Neural cell (in vitro differentiated cells): ENCODE results near the gene CHPF2. TPM values are rescaled to one million over a fixed set of nuclear protein-coding genes. Genes with fewer than 3 reads are reported as not detected.
A peak's percentile ranks its signal among the peaks of the same experiment; 100 is the strongest.

Experiments
- H2AFZ ChIP-seq: fragments of 200-600, 300-800 bp; sonication (generic), shearing (Covaris generic); 2 replicates; pipeline ENCODE4 v1.6.0; 2014; ENCODE audit warnings: low read depth, mild to moderate bottlenecking, antibody characterized with exemption, low read length, moderate library complexity
- H3F3A ChIP-seq: fragments of 200-600 bp; shearing (Covaris generic); 2 replicates; pipeline ENCODE4 v1.6.1; 2016; ENCODE audit warnings: mild to moderate bottlenecking, moderate library complexity, mixed read lengths, antibody characterized with exemption, low read length; ENCODE audit not compliant: insufficient read depth, poor library complexity, severe bottlenecking
- H3K27ac ChIP-seq: fragments of 200-600, 300-800 bp; sonication (generic), shearing (Covaris generic); 2 replicates; pipeline ENCODE4 v1.5.1; 2014; ENCODE audit warnings: mild to moderate bottlenecking, low read length, moderate library complexity
- H3K27me3 ChIP-seq: fragments of 300-800, 200-600 bp; sonication (generic), shearing (Covaris generic); 2 replicates; pipeline ENCODE4 v1.6.0; 2014; ENCODE audit warnings: mild to moderate bottlenecking, low read depth, low read length, moderate library complexity; ENCODE audit not compliant: insufficient read depth
- H3K36me3 ChIP-seq: fragments of 300-800, 200-600 bp; sonication (generic), shearing (Covaris generic); 2 replicates; pipeline ENCODE4 v1.5.1; 2014; ENCODE audit warnings: mild to moderate bottlenecking, antibody characterized with exemption, low read length, moderate library complexity; ENCODE audit not compliant: insufficient read depth
- H3K4me2 ChIP-seq: fragments of 300-800, 200-600 bp; sonication (generic), shearing (Covaris generic); 2 replicates; pipeline ENCODE4 v1.6.0; 2014; ENCODE audit warnings: mild to moderate bottlenecking, low read length
- H3K4me3 ChIP-seq: fragments of 300-800, 200-600 bp; sonication (generic), shearing (Covaris generic); 2 replicates; pipeline ENCODE4 v1.5.1; 2014; ENCODE audit warnings: mild to moderate bottlenecking, low read length, moderate library complexity
- H3K79me2 ChIP-seq: fragments of 200-600 bp; shearing (Covaris generic); replicated peaks from 2 replicates; pipeline ENCODE4 v1.6.0; 2014; ENCODE audit warnings: mild to moderate bottlenecking, low read length, moderate library complexity; ENCODE audit not compliant: insufficient read depth
- H3K9ac ChIP-seq: fragments of 300-800, 200-600 bp; sonication (generic), shearing (Covaris generic); 2 replicates; pipeline ENCODE4 v1.6.1; 2016; ENCODE audit warnings: mild to moderate bottlenecking, low read length, mixed read lengths
- H3K9me2 ChIP-seq: fragments of 200-600 bp; shearing (Covaris generic); 2 replicates; pipeline ENCODE4 v1.6.1; 2016; ENCODE audit warnings: mild to moderate bottlenecking, low read length, mixed read lengths; ENCODE audit not compliant: insufficient read depth
- H3K9me3 ChIP-seq: fragments of 200-600, 300-800 bp; sonication (generic), shearing (Covaris generic); 2 replicates; pipeline ENCODE4 v1.6.1; 2016; ENCODE audit warnings: mild to moderate bottlenecking, mixed run types, low read length, moderate library complexity, mixed read lengths
- H4K20me1 ChIP-seq: fragments of 200-600 bp; shearing (Covaris generic); 2 replicates; pipeline ENCODE4 v1.6.1; 2016; ENCODE audit warnings: mild to moderate bottlenecking, mixed run types; ENCODE audit not compliant: insufficient read depth
- EP300 ChIP-seq: fragments of 450-650 bp; conservative IDR thresholded peaks from 2 replicates; pipeline ENCODE4 v1.6.1; 2014; ENCODE audit warnings: antibody characterized with exemption, mild to moderate bottlenecking, moderate library complexity; ENCODE audit not compliant: poor library complexity, severe bottlenecking
- EZH2 ChIP-seq: fragments of 200-600, 300-800 bp; shearing (Covaris generic), sonication (generic); IDR thresholded peaks from 2 replicates; pipeline ENCODE4 v1.6.1; 2014; ENCODE audit warnings: antibody characterized with exemption, low read length, borderline replicate concordance, mild to moderate bottlenecking; ENCODE audit not compliant: insufficient read depth, poor library complexity, severe bottlenecking
- MXI1 ChIP-seq: fragments of 450-650 bp; conservative IDR thresholded peaks from 2 replicates; pipeline ENCODE4 v1.6.1; 2014; ENCODE audit warnings: antibody characterized with exemption, mild to moderate bottlenecking; ENCODE audit not compliant: poor library complexity, severe bottlenecking
- POLR2AphosphoS5 ChIP-seq: IDR thresholded peaks from 2 replicates; pipeline ENCODE4 v1.6.1; 2012
- RAD21 ChIP-seq: fragments of 450-650 bp; conservative IDR thresholded peaks from 2 replicates; pipeline ENCODE4 v1.6.1; 2014; ENCODE audit warnings: antibody characterized with exemption, mild to moderate bottlenecking, moderate library complexity
- SMC3 ChIP-seq: fragments of 450-650 bp; conservative IDR thresholded peaks from 2 replicates; pipeline ENCODE4 v1.6.1; 2014; ENCODE audit warnings: antibody characterized with exemption, mild to moderate bottlenecking, moderate library complexity; ENCODE audit not compliant: poor library complexity
- TAF1 ChIP-seq: IDR thresholded peaks from 2 replicates; pipeline ENCODE4 v1.6.1; 2012; ENCODE audit warnings: low read depth
- polyA plus RNA-seq: library from polyadenylated mRNA; depleted of rRNA; stranded (reverse); fragments of >200 nt; gene quantifications from 2 replicates; pipeline ENCODE4 v1.2.3, GENCODE V29; 2014
- TF ChIP-seq, protein P1 (sequence below): IDR thresholded peaks from 2 replicates; pipeline ENCODE4 v1.6.1; 2012; ENCODE audit warnings: borderline replicate concordance
- TF ChIP-seq, protein P2 (sequence below): fragments of 450-650 bp; IDR thresholded peaks from 2 replicates; pipeline ENCODE4 v1.5.1; 2014; ENCODE audit warnings: antibody characterized with exemption, mild to moderate bottlenecking, moderate library complexity; ENCODE audit not compliant: poor library complexity, severe bottlenecking

CHPF2 gene
- polyA plus RNA-seq, 1 donor from 2014 or later = 22.5 TPM

DNA sequence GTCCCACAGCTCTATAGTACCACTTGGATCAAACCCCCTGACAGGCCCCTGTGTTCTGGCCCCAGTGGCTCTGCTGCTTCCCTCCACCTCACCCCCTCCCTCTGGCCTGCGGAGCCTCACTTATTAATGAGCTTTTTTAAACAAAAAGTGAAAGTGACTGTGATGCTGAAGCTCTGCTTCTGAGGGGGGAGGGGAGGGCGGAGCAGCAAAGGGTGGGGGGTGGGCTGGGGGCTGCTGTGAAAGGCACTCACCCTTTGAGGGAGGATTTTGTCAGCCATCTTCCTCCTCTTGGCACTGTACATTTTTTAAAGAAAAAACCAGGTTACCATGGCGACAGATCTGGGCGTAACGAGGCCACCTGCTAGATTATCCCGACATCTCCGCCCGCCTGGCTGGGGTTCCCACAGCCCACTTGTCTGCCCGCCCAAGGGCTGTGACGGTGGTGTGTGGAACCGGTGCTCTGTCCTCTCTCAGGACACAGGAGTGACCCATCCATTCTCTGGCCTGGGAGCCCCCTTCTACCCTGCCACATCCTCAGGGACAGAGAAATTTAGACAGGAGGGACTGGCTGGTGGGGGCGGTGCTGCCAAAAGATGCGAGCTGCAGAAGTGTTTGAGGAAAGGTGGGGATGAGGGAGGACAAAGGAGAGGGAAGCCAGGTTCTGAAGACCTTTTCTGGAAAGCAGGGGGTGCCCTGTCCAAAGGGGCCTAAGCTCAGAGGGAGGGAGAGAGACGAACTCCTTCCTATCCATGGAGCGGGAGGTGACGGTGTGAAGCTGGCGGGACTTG is 11.3 kb downstream of the CHPF2 start:
- no peak overlapping the region for H3K27ac ChIP-seq
- no peak overlapping the region for H2AFZ ChIP-seq
- H3K4me2 ChIP-seq = no peak overlapping the region
- H3K9me2 ChIP-seq = no peaks in the 10 kb centered on the region
- H3F3A ChIP-seq = peaks cover 4% of the 10 kb centered on the region
- no peaks in the 10 kb centered on the region for H4K20me1 ChIP-seq
- no peaks in the 10 kb centered on the region for H3K27me3 ChIP-seq
- no peak overlapping the region for H3K4me3 ChIP-seq
- peaks cover 3% of the 10 kb centered on the region for H3K79me2 ChIP-seq
- peak overlapping the region; percentile 24 for H3K9ac ChIP-seq
- H3K36me3 ChIP-seq = no peaks in the 10 kb centered on the region
- H3K9me3 ChIP-seq = no peaks in the 10 kb centered on the region
- TF ChIP-seq EZH2 (no peak), POLR2AphosphoS5 (no peak), RAD21 (no peak), MXI1 (no peak), SMC3 (no peak), TAF1 (no peak), EP300 (no peak)
- TF ChIP-seq, protein P1, sequence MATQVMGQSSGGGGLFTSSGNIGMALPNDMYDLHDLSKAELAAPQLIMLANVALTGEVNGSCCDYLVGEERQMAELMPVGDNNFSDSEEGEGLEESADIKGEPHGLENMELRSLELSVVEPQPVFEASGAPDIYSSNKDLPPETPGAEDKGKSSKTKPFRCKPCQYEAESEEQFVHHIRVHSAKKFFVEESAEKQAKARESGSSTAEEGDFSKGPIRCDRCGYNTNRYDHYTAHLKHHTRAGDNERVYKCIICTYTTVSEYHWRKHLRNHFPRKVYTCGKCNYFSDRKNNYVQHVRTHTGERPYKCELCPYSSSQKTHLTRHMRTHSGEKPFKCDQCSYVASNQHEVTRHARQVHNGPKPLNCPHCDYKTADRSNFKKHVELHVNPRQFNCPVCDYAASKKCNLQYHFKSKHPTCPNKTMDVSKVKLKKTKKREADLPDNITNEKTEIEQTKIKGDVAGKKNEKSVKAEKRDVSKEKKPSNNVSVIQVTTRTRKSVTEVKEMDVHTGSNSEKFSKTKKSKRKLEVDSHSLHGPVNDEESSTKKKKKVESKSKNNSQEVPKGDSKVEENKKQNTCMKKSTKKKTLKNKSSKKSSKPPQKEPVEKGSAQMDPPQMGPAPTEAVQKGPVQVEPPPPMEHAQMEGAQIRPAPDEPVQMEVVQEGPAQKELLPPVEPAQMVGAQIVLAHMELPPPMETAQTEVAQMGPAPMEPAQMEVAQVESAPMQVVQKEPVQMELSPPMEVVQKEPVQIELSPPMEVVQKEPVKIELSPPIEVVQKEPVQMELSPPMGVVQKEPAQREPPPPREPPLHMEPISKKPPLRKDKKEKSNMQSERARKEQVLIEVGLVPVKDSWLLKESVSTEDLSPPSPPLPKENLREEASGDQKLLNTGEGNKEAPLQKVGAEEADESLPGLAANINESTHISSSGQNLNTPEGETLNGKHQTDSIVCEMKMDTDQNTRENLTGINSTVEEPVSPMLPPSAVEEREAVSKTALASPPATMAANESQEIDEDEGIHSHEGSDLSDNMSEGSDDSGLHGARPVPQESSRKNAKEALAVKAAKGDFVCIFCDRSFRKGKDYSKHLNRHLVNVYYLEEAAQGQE = no peak
- TF ChIP-seq, protein P2, sequence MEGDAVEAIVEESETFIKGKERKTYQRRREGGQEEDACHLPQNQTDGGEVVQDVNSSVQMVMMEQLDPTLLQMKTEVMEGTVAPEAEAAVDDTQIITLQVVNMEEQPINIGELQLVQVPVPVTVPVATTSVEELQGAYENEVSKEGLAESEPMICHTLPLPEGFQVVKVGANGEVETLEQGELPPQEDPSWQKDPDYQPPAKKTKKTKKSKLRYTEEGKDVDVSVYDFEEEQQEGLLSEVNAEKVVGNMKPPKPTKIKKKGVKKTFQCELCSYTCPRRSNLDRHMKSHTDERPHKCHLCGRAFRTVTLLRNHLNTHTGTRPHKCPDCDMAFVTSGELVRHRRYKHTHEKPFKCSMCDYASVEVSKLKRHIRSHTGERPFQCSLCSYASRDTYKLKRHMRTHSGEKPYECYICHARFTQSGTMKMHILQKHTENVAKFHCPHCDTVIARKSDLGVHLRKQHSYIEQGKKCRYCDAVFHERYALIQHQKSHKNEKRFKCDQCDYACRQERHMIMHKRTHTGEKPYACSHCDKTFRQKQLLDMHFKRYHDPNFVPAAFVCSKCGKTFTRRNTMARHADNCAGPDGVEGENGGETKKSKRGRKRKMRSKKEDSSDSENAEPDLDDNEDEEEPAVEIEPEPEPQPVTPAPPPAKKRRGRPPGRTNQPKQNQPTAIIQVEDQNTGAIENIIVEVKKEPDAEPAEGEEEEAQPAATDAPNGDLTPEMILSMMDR = no peak

DNA sequence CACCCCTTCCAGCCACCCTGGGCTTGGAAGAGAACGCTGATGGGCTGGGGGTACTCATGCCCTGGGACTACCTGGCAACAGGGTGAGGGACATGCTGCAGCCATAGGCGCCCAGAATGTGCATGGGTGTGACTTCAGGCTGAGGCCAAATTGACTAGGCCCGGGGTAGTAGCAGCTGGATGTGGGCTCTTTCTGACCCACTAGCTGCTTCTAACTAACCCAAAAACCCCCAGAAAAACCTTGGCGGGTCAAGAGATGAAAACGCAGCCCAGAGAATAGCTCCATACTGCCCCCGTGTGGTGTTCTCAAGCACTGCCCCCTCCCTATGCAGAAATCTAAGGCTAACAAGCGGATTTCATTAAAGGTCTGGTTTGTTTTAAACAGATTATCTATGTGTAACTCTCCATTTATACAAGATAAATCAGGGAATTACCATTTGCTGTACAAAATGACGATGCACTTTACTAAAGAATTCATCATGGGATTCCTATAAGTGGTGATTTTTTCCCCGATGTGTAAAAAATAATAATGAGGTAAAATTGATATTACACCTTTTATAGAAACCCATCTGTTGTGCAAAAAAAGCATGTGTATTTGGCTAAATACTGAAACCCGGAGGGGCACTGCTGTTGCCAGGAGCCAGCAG is 12.0 kb downstream of the CHPF2 start:
- no peaks in the 10 kb centered on the region for H3K27me3 ChIP-seq
- peaks cover 3% of the 10 kb centered on the region for H3K79me2 ChIP-seq
- H3K27ac ChIP-seq = no peak overlapping the region
- H4K20me1 ChIP-seq = no peaks in the 10 kb centered on the region
- peak; percentile 68 for TF ChIP-seq RAD21
- TF ChIP-seq EP300 = no peak
- TF ChIP-seq SMC3 = peak; percentile 73
- TF ChIP-seq, protein P2 = peak; percentile 89
- no peaks in the 10 kb centered on the region for H3K9me3 ChIP-seq
- H2AFZ ChIP-seq = no peak overlapping the region
- H3K4me3 ChIP-seq = peak overlapping the region; percentile 53
- H3F3A ChIP-seq = peaks cover 4% of the 10 kb centered on the region
- no peaks in the 10 kb centered on the region for H3K36me3 ChIP-seq
- H3K9ac ChIP-seq = peak overlapping the region; percentile 41
- H3K9me2 ChIP-seq = no peaks in the 10 kb centered on the region
- no peak overlapping the region for H3K4me2 ChIP-seq
